IPS DF 4.7 (cell line): ENCODE results near the gene GSE1.

Experiments
- DNase-seq: peaks from one replicate; pipeline ENCODE4 v3.0.0-alpha.2; 2013; ENCODE audit warnings: low spot score; ENCODE audit errors: extremely low read depth

The GSE1 gene

DNA sequence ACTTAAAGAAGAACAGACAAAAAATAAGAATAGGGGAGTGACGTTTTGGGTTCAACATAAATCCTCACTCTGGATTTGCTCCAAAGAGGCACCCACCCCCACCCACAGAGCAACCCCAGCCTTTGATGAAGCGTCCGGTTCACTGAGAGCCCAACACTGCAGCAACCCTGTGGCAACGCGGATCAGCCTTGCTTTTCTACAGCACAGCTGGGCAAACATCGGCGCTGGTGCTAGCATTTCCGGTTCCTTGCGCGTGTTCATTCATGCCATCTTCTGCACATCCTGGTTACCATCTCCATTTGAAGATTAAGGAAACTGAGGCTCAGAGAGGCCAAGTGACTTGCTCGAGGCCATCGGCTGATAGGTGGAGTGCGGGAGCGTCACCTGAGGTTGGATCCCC, 84.3 kb downstream of the GSE1 start:
- DNase-seq = no peak

DNA sequence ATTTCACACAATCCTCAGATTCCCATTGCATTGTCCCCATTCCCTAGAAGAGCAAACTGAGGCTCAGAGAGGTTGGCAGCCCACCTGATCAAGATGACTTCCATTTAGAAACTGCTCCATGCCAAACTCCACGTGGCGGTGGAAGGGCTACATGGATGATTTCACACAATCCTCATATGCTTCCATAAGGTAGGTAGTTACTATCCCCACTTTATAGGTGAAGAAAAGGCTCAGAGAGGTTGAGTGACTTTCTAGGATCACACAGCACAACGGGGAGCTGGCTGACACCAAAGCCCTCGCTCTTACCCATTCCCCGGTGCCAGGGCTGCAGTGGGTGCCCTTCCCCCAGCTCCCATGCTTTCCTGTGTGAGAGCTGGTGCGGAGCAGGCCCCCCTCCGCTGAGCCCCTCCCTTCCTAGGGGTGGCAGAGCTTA, 85.4 kb downstream of the GSE1 start:
- DNase-seq = no peak

DNA sequence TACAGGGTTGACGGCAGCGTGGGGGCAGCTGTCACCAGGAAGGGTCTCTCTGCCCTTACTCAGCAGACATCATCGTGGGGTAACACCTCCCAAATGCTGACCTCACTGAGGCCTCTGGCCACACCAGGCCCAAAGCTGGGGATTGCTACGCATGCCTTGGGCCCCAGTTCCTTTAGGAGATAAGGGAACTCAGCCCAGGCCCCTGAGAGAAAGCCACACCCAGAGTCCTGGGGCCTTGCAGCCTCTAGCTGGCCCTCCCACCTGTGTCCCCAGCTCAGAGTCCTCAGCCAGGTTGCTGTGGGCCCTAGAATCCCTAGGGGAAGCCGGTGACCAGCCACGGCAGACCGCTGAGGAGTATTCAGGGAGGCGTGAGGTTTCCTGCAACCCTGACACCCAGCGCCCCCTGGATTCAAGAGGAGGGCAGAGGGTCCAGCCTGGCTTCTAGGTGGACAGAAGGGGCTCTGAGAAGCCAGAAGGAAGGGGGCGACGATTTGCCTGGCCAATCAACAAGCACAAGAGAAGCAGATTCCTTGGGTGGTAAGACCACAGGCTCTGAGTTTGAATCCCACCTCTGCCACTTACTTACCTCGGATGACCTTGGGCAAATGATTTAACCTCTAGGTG, 85.9 kb downstream of the GSE1 start:
- no peak for DNase-seq

DNA sequence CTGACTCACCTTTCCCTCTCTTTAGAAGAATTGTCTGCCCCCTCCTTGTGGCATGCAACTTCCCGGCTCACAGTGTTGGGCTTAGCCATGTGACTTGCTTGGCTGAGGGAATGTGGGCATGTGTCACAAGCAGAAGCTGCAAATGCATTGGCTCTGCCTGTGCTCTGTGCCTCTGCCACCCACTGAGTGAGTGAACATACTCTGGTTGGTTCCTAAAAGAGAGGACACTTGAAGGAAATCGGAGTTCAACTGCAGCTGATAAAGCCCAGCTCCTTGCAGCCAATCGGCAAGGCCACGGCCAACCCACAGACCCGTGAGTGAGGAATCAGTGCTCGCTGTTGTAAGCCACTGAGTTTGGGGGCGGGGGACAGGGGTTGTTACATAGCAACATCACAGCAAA, 86.5 kb downstream of the GSE1 start:
- no peak for DNase-seq

DNA sequence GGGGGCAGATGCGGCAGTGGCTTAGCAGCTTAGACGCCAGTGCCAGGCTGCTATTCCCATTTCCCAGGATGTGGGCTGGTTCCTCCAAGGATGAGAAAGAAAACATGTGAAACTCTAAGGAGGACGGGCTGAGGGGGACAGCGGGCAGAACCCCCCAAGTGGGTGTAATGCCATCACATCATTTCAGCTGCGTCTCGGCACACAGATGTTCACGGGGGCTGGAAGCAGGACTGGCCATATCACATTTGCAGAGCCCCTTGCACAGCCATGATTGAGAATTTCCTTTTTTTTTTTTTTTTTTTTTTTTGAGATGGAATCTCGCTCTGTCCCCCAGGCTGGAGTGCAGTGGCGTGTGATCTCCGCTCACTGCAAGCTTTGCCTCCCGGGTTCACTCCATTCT, 90.9 kb downstream of the GSE1 start:
- no peak for DNase-seq

DNA sequence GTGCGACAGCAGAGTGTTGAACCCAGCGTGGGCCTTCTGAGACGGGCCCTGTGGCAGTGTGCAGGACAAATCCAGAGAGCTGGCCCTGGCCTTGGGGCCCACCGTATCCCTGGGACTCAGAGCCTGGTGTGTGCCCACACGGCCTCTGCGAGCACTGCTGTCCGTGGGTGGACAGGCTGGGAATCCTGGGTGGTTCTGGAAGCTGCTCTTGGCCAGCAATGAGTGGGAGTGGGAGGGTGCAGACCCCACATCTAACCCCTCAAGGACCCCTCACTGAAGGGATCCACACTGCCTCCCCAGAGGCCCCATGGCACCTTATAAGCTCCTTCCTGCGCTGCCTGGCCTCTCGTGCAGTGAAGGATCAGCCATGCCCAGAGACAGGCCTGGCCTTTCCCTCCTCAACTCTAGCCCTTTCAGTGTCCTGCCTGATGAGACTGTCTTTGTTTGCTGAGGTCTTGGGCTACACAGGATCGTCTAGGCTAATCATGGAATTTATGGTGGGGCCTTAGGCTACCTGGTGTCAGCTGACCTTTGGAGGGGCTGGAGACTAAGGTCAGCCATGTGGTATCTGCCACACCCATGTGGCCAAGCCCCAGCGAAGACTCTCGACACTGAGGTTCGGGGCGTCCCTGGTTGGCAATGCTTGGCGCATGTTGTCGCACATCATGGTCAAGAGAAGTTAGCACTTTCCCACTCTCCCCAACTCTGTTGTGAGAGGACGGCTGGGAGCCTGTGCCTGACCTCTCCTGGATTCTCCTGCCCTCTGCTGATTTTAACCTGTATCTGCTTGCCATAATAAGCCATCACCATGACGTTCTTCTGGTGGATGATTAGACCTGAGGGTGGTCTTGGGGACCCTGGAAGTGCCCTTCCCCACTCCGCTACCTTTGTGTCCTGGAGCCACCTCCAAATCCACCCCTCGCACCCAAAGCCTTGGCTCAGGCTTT, 92.1 kb downstream of the GSE1 start:
- no peak for DNase-seq

DNA sequence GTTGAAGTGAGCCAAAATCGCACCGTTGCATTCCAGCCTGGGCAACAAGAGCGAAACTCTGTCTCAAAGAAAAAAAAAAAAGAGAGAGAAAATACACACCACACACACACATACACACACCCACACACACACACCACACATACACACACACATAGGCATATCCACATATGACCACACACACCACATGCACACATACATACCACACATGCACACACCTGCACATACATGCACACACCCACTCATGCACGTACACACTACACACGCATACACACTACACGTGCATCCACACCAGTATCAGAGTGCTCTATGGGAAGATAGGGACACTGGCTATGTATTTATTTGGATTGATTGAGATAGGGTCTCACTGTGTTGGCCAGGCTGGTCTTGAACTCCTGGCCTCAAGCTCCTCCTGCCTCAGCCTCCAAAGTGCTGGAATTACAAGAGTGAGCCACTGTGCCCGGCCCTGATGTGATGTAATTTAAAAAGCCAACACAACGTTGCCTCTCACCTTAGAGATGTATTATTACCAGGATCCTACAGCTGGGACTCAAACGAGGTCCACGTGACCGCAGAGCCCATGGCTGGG, 93.4 kb downstream of the GSE1 start:
- no peak for DNase-seq

DNA sequence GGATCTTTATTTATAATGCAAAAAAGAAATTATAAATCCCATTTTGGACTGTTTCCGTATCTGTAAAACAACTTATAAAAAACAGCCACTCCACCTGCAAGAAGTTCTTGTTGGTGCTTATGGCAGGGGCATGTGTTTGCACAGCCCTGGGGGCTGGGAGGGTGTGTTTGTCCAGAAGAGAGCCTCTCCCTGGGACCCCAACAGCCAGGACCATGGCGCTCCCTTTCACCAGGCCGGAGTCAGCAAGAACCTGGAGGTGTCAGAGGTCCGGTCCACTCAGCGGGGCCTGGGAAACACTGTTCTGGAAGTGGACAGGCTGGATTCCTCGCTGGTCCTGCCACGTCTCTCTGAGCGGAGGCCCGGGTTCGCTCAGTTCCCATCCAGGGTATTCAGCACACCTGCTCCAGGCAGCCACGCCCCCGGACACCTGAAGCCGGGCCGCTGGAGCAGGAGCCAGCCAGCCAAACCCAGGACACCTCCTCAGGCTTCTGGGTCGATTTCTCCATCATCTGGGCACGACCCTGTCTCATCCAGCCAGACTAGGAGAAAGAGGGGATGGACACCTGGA, 94.5 kb downstream of the GSE1 start:
- DNase-seq = no peak

DNA sequence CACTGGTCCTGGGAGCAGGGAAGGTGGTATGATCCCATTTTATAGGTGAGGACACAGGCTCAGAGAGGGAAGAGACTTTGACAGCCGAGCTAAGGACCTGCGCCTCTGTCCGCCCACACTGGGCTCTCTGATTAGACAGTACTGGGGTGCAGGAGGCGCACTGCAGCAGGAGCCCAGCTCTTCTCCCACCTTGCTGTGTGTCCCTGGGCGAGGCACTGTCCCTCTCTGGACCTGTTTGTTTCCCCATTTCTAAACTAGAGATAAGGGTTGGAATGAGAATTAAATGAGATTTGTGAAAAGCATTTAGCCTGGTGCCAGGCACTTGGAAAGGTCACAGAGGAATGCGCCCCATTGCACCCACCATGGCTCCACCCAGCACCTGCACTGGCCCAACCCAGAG, 95.2 kb downstream of the GSE1 start:
- DNase-seq = no peak

DNA sequence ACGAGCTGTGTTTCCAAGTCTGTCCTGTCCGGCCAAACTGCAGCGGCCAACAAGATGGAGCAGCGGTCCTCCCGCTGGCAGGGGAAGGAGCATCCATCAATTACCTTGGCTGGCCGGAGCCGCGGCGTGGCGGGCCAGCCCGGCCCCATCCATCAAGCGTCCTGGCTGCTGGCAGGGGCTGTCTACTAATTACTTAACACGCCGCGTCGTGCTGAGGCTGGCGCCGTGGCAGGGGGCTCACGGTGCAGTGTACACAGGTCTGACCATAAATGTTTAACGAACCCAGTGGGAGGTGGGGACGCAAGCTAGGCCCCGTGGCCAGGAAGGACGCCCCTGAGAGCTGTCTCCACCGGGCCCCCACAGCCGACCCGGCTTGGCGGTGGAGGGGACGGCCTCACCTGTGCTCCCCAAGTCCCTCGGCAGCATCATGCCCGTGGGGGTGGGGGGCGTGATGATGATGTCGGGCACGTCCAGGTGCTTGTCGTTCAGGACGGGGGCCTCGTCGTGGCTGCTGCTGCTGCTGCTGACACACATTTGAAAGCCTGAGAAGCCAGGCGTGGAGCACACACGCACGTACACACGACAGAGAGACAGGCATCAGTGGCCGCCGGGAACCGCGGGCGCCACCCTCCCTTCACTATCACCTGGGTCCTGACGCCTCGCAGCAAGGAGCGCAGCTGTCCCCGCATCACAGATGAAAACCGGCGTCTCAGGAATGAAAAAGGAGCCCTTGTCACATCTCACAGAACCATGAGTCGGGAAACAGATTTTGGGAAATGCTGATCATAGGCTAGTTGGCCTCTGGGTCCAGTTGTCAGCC, 96.9 kb downstream of the GSE1 start:
- DNase-seq = no peak

DNA sequence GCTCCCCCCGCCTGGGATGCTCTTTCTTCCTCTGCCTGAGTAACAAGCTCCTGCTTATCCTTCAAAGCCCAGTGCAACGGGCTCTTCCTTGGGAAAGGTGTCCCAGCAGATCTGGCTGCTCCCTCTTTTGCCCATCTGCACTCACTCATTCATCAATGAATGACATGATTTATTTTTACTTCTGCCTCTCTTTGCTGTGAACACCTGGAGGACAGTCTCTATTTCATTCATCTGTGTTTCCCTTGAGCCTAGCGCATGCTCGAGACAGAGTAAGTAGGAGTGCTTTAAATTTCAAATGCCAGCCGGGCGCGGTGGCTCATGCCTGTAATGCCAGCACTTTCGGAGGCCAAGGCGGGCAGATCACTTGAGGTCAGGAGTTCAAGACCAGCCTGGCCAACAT, 97.6 kb downstream of the GSE1 start:
- no peak for DNase-seq

DNA sequence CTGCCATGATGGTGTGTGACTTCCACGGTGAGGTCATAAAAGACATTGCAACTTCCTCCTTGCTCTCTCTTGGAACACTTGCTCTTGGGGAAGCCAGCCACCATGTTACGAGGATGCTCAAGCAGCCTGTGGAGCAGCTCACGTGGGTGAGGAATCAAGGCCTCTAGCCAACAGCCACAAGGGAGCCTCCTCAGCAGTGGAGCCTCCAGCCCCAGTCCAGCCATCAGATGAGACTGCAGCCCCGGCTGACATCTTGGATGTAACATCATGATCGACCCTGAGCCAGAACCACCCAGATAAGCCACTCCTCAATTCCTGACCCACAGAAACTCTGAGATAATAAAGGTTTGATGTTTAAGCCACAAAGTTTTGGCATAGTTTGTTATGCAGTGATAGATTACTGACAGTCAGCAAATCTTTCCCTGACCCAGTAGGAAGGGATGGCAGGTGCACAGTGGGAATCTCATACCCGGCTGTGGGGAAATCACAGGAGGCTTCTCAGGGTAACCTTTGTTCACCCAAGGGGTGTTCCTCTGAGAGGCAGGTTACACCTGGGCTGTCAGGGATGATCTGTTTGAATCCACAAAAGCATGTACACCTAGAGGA, 99.0 kb downstream of the GSE1 start:
- DNase-seq = no peak

DNA sequence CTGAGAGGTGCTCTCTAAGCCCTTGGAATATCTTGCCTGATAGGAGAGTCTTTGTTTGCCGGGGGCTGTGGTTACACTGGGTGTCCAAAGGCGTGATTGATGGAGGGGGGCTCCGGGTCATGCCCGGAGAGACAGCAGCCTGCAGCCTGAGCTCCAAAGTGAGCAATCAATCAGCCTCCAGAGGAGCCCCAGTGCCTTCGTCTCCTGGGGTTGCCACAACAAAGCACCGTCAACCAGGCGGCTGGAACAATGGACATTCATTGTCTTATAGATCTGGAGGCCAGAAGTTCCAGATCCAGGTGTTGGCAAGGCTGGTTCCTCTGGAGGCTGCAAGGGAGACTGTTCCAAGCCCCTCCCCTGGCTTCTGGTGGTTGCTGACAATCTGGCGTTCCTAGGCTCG, 99.7 kb downstream of the GSE1 start:
- DNase-seq = no peak

DNA sequence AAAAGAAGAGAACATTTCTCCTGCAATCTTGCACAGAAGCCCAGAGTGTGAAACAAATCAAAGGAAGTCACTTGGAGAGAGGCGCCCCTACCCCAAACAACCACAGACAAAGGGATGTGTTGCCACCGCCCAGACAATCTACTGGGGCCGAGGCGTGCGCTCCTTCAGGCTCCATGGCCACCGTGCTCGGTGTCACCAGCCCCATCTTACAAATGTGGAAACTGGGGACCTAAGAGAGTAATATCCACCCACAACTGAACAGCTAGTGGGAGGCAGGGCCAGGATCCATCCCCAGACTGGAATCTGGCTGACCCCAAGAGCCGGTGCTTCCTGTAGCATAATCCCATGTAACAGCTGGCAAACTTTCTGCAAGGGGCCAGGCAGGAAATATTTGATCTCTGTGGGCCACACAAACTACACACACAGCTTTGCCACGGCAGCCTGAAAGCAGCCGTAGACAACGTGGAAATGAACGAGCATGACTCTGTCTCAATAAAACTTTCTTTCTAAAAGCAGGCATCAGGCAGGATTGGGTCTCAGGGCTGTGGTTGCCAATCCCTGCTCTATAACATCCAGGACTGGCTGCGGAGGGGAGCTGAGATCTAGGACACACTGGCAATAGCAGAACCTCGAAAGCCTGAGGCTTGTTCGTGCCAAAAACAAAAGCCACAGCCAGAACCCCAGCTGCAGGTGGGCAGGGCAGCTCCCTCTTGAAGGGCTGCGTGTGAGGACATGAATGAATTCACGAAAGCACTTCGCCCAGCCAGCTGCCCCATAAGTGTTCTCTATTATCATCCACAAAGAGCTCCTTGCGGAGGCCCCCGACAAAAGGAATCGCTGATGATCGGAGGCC, 102.3 kb downstream of the GSE1 start:
- DNase-seq = no peak

DNA sequence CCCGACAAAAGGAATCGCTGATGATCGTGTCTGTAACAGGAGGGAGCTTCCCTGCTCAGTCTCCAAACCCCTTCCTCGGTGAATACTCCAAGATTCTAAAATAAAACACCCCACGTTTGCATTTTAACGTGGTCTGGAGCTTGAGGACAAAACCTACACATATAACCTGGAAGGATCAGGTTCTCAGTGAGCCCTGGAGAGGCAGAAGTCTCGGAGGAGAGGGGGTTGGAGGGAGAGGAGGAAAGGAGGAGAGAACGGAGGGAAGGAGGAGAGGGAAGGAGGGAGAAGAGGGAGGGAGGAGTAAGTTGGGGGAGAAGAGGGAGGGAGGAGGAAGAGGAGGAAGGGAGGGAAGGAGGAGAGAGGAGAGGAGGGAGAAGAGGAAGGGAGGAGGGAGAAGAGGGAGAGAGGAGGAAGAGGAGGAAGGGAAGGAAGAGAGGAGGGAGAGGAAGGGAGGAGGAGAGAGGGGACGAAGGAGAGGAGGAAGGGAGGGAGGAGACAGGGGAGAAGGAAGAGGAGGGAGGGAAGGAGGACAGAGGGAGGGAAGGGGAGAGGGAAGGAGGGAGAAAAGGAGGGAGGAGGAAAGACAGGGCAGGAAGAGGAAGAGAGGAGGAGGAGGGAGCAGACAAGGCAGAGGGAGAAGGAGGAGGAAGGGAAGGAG, 103.0 kb downstream of the GSE1 start:
- DNase-seq = no peak

DNA sequence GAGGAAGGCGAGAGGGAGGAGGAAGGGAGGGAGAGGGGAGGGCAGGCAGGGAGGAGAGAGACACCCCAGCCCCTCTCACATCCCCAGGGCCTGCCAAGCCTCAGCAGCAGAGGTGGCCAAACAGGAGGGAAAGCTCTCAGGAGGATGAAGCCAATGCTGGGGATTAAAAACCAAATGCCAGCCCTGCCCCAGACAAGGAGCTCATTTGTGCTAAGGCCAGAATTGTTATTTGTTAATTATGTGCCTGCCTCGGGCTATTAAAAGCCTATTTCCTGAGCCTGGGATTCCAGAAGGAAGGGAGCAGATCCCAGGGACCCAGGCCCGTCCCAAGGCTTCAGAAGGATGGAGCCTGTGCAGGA, 103.5 kb downstream of the GSE1 start:
- DNase-seq = no peak

DNA sequence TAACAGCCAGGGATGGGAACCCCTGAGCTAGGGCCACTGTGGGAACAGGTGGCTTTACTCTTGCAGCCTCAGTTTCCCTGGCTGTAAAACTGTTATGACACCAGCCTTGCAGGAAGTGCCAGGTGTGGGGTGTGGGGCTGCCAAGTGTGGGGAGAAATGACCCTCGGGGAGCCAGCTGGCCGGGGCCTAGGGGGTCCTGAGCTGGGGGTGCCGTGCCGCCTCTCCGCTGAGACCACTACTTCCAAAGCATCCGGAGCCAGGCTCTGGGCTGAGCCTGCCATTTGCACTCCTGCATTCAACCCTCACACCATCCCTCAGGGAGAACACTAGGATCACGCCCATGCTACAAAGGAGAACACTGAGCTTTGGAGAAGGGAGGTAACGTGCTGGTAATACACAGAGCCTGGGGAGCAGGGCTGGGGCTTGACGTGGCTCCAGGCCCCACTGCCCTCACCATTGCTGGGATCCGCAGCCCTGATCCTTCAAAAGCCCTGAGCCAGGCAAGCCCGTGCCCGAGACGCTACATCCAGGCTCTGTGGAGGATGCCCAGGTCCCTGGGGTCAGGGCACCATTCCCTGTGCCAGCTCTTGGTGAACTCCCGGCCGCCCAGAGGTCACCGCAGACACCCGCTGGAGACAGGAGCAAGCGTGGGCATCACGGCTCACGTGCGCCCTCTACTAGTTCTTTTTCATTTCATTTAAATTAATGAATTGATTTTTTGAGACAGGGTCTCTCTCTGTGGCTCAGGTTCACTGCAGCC, 104.5 kb downstream of the GSE1 start:
- DNase-seq = no peak

DNA sequence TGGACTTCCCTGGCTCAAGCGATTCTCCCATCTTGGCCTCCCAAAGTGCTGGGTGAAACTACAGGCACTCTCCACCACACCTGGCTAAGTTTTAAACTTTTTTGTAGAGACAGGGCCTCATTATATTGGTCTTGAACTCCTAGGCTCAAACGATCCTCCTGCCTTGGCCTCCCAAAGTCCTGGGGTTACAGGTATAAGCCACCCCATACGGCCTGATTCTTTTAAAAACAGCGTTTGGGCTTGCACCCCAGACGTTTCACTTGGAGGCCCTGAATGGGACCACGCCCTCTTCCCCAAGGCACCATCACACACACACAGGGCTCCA, 105.0 kb downstream of the GSE1 start:
- DNase-seq = no peak

DNA sequence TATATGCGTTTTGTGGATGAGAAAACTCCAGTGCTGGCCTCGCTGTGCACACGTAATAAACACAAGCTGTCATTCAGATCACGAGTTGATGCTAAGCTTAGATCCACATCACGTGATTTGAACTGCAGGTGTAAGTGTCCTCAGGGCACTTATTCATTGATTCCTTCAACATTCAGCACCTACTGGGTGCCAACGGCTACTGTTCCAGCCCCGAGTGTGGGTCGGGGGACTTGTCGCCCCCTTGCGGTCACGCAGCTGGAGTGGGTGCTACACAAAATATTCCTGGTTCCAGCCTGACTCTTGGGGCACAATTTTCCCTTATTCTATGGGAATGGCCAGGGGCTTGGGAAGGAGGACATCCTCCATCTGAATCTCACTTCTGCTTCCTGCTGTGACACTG, 105.6 kb downstream of the GSE1 start:
- no peak for DNase-seq
